ENCODE results near the gene ATP8B3. TPM values are rescaled to one million over a fixed set of nuclear protein-coding genes. Genes with fewer than 3 reads are reported as not detected.

Gene ATP8B3
- total and polyA plus RNA-seq, 2 of the 13 experiments (the other 11 are each of a cell fraction or from before 2014, with no cell fraction given): 2.6 to 5.9 TPM

- TF ChIP-seq CTCF (CRISPR knock-in tag; IDR thresholded peaks at IDR 0.05) (peak; percentile 93), ZBED4 (CRISPR knock-in tag; IDR thresholded peaks at IDR 0.05; ENCODE audit: borderline replicate concordance) (peak; percentile 63; the same call in 1 of the 2 replicates), LCORL (IDR thresholded peaks at IDR 0.05) (no peak), LCORL (CRISPR knock-in tag; IDR thresholded peaks at IDR 0.05) (no peak), ZSCAN31 (CRISPR knock-in tag; IDR thresholded peaks at IDR 0.05; ENCODE audit: low read depth) (no peak), UBTF (CRISPR knock-in tag; IDR thresholded peaks at IDR 0.05) (peak; percentile 62), RAD21 (CRISPR knock-in tag; IDR thresholded peaks at IDR 0.05) (peak; percentile 77), TEAD3 (CRISPR knock-in tag; optimal IDR thresholded peaks at IDR 0.05; ENCODE audit: borderline replicate concordance) (peak; percentile 36), CAMTA2 (CRISPR knock-in tag; IDR thresholded peaks at IDR 0.05; ENCODE audit: borderline replicate concordance) (no peak), YEATS2 (CRISPR knock-in tag; IDR thresholded peaks at IDR 0.05; ENCODE audit: borderline replicate concordance) (peak; percentile 24; the same call in 1 of the 2 replicates), XRCC5 (optimal IDR thresholded peaks at IDR 0.05; ENCODE audit: low read length) (peak; percentile 96), ZNF280D (CRISPR knock-in tag; IDR thresholded peaks at IDR 0.05) (no peak), ZNF792 (CRISPR knock-in tag; IDR thresholded peaks at IDR 0.05) (no peak), MAFF (IDR thresholded peaks at IDR 0.05; ENCODE audit: low read depth, low read length) (no peak; the same call in 1 of the 2 replicates), KDM5B (CRISPR knock-in tag; IDR thresholded peaks at IDR 0.05; ENCODE audit: borderline replicate concordance) (0 out of 2 replicates have a peak, but pooled peaks have one; percentile 52), ZNF816 (CRISPR knock-in tag; IDR thresholded peaks at IDR 0.05; ENCODE audit: borderline replicate concordance) (0 out of 2 replicates have a peak, but pooled peaks have one; percentile 27)
Measured at GRCh38 chr19:1853295-1854038, 41.4 kb upstream of the ATP8B3 start (continued).
